Activated CD8-positive, alpha-beta T cell treated with anti-CD3 and anti-CD28 coated beads, Interleukin-2, amount 10 ng/mL, durations not matched to agents 7 days and 5 days (primary cell): ENCODE measurements around the gene WHRN. TPM values are rescaled to one million over a fixed set of nuclear protein-coding genes. Genes with fewer than 3 reads are reported as not detected.

Source experiments
- ATAC-seq: fragments of 150-1000 bp; cut with Tn5 transposase; one replicate; pipeline ENCODE4 v1.10.0; 2021; ENCODE audit warnings: moderate library complexity
- CTCF ChIA-PET: fragments of 350-600 bp; sonication (Branson Sonifier 250); formaldehyde crosslinking; loops from one replicate; lab custom pipeline; 2021; ENCODE audit warnings: antibody characterized with exemption; lab: Charles Lee
- POLR2A ChIA-PET: fragments of 350-600 bp; sonication (Branson Sonifier 250); formaldehyde crosslinking; loops from one replicate; lab custom pipeline; 2021; ENCODE audit warnings: antibody characterized with exemption; lab: Charles Lee
- DNase-seq: peaks from one replicate; pipeline ENCODE4 v3.0.0-alpha.2; 2020
- H3K27ac Mint-ChIP-seq: one replicate; pipeline ENCODE4 v1.8.0; 2021; ENCODE audit warnings: mild to moderate bottlenecking, mixed read lengths
- H3K27me3 Mint-ChIP-seq: one replicate; pipeline ENCODE4 v1.8.0; 2021; ENCODE audit warnings: low read depth, mixed read lengths
- H3K36me3 Mint-ChIP-seq: one replicate; pipeline ENCODE4 v1.8.0; 2021; ENCODE audit warnings: low read depth, mixed read lengths
- H3K4me1 Mint-ChIP-seq: one replicate; pipeline ENCODE4 v1.8.0; 2021; ENCODE audit warnings: low read depth, mixed read lengths
- H3K4me3 Mint-ChIP-seq: one replicate; pipeline ENCODE4 v1.8.0; 2021; ENCODE audit warnings: mild to moderate bottlenecking, mixed read lengths
- H3K9me3 Mint-ChIP-seq: one replicate; pipeline ENCODE4 v1.8.0; 2022; ENCODE audit warnings: mixed read lengths; ENCODE audit not compliant: insufficient read depth
- total RNA-seq, 2 experiments: library from RNA; stranded (reverse); gene quantifications; one replicate each; pipeline ENCODE4 v1.2.3, GENCODE V29; 2021

Gene WHRN
- total RNA-seq, 2 experiments from 2014 or later = 2.6 to 4.1 TPM

DNA sequence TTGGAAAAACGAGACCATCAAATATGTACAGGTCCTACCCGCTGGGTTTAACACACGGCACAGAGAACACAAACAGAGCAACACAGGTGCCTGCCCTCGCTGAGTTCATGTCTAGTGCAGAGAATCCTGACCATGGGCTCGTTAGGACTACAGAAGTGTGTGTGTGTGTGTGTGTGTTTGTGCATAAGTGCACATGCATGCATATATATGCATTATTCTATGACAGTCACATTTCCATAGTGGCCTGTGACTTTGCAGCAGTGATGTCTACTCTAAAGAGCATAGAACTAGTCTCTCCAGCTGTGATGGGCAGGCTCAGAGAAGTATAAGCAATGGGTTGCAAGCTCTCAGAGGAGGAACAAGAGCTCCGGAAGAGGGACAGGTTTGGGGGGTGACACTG lies 147.9 kb downstream of the WHRN start:
- Mint-ChIP-seq H3K27ac (peak overlapping the region; percentile 68), H3K4me3 (no peak overlapping the region), H3K27me3 (no peaks in the 10 kb centered on the region), H3K36me3 (peaks cover 85% of the 10 kb centered on the region), H3K9me3 (no peaks in the 10 kb centered on the region), H3K4me1 (peaks cover 66% of the 10 kb centered on the region)
- POLR2A ChIA-PET = interaction anchor here (1.5 kb wide), 1 partner anchor 31 kb away, joined by 4 read pairs; no protein-coding TSS in a partner anchor
- CTCF ChIA-PET = no interaction called here
- ATAC-seq (no peak), DNase-seq (no peak)

DNA sequence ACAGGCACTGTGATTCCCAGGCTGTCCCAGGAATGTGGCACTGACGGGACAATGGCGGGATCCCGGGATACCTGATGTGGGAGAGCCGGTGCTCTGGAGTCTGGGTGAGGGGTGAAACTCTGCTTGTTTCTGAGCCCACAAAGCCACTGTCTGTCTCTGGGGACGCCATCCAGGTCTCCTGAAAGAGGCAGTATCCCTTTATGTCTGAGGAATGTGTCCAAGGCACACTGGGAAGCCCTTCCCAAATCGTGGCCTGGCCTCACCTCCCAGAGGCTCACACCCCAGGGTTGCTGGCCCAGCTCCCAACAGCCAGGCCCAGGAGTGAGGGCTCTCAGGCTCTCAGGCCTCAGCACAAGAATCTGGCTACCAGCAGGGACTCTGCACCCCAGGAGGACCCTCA lies 148.5 kb downstream of the WHRN start:
- Mint-ChIP-seq H3K4me1 (peaks cover 67% of the 10 kb centered on the region), H3K27me3 (no peaks in the 10 kb centered on the region), H3K27ac (peak overlapping the region; percentile 68), H3K9me3 (no peaks in the 10 kb centered on the region), H3K4me3 (no peak overlapping the region), H3K36me3 (peaks cover 85% of the 10 kb centered on the region)
- ATAC-seq (no peak), DNase-seq (no peak)
- ChIA-PET CTCF (interaction anchor here (1.2 kb wide), 1 partner anchor 30 kb away, joined by 3 read pairs; no protein-coding TSS in a partner anchor), POLR2A (interaction anchor here (1.0 to 1.5 kb wide), 3 partner anchors 9 to 32 kb away, joined by 3 to 4 read pairs (median 4); no protein-coding TSS in a partner anchor)

DNA sequence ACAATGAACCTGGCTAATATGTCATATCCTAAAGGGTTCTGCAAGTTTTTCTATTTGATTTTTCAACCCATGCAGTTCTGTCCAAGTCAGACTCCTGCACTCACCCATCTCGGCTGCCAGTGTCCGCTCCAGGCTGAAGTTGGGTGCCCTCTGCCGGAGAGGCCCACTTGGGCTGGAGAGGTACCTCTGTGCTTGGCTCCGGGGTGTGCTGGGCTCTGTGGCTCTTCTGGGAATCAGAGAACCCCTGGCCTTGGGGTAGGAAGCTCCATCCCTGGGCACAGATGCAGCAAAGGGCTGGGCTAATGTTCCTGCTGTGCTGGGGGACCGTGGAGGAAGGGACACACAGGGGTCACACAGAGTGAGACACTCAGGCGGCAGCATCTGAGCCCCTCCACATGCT lies 149.5 kb downstream of the WHRN start:
- peaks cover 81% of the 10 kb centered on the region for H3K36me3 Mint-ChIP-seq
- no peak for DNase-seq
- no peaks in the 10 kb centered on the region for H3K9me3 Mint-ChIP-seq
- no peak for ATAC-seq
- H3K27ac Mint-ChIP-seq = no peak overlapping the region
- H3K27me3 Mint-ChIP-seq = no peaks in the 10 kb centered on the region
- CTCF ChIA-PET = interaction anchor here (1.2 to 1.4 kb wide), 2 partner anchors 9 to 31 kb away, joined by 3 read pairs; no protein-coding TSS in a partner anchor
- H3K4me3 Mint-ChIP-seq = no peak overlapping the region
- POLR2A ChIA-PET = interaction anchor here (1.0 to 1.5 kb wide), 3 partner anchors 8 to 33 kb away, joined by 3 to 4 read pairs (median 4); no protein-coding TSS in a partner anchor
- H3K4me1 Mint-ChIP-seq = peaks cover 63% of the 10 kb centered on the region

Other genes starting within 250 kb of the WHRN start
- gene ORM1, start 182.4 kb downstream of the WHRN start, total RNA-seq = not detected
- not detected for gene ORM2, start 175.6 kb downstream of the WHRN start, total RNA-seq
- 100 to 1,000 TPM; 413 to 430 TPM for gene AKNA, start 117.5 kb downstream of the WHRN start, total RNA-seq
- 10 to 100 TPM; 79.2 to 82.0 TPM for gene ATP6V1G1, start 82.3 kb upstream of the WHRN start, total RNA-seq
- 10 to 100 TPM; 21.3 to 23.3 TPM for gene TMEM268, start 105.8 kb upstream of the WHRN start, total RNA-seq
- not detected for gene TEX53, start 152.3 kb upstream of the WHRN start, total RNA-seq
- gene TEX48, start 176.7 kb upstream of the WHRN start, total RNA-seq = 1 to 10 TPM in 1 of 2 experiments, under 1 TPM in 1; 0.61 to 1.7 TPM